GM12878 (cell line): ENCODE measurements around the gene CCS. TPM values are rescaled to one million over a fixed set of nuclear protein-coding genes. Genes with fewer than 3 reads are reported as not detected.

Experiments
- ATAC-seq: fragments of 200-7000 bp; cut with Tn5 transposase; 3 replicates; pipeline ENCODE4 v1.9.1; 2020; ENCODE audit warnings: mild to moderate bottlenecking, moderate library complexity
- BruUV-seq: library from RNA; stranded (reverse); fragments of 400-500 nt; replicated peaks from 2 replicates; lab custom pipeline; 2021; lab: Mats Ljungman, UMichigan
- CTCF ChIA-PET: fragments of 300-600 bp; sonication (Branson Sonifier 250); formaldehyde crosslinking; extraction: SDS; loops from one replicate; lab custom pipeline; 2021; ENCODE audit warnings: inconsistent platforms; lab: Yijun Ruan, JAX
- POLR2A ChIA-PET: fragments of 350-600 bp; formaldehyde crosslinking; extraction: SDS; loops from one replicate; lab custom pipeline; 2021; ENCODE audit warnings: inconsistent platforms; lab: Charles Lee
- RAD21 ChIA-PET: fragments of 300-600 bp; sonication (Branson Sonifier 250); formaldehyde crosslinking; loops from one replicate; lab custom pipeline; 2023; ENCODE audit warnings: antibody characterized with exemption; ENCODE audit not compliant: unreplicated experiment; lab: Charles Lee
- SMC1A ChIA-PET: fragments of 300-600 bp; sonication (Branson Sonifier 250); formaldehyde crosslinking; loops from one replicate; lab custom pipeline; 2023; ENCODE audit not compliant: unreplicated experiment, uncharacterized antibody; lab: Charles Lee
- DNase-seq: peaks from one replicate; pipeline ENCODE4 v3.0.0-alpha.2; 2011; ENCODE audit warnings: low read depth, low spot score
- FAIRE-seq: peaks from 3 replicates; lab custom pipeline; 2011; peaks lifted over from hg19 to GRCh38; lab: Jason Lieb, UNC
- H2AFZ ChIP-seq: 2 replicates; pipeline ENCODE4 v1.6.0; 2011; ENCODE audit warnings: low read depth, low read length, control low read depth; ENCODE audit not compliant: control insufficient read depth
- H3K27ac ChIP-seq: 2 replicates; pipeline ENCODE4 v1.5.1; 2011; ENCODE audit warnings: control low read depth; ENCODE audit not compliant: control insufficient read depth, insufficient read depth
- H3K27me3 ChIP-seq, 2 experiments: replicated peaks in 1 of 2; 2 replicates each; pipeline versions ENCODE4 v1.6.0 to v1.6.1; 2011; ENCODE audit warnings: low read length in 1 of 2; ENCODE audit not compliant: control insufficient read depth in 2 of 2, insufficient read depth in 2 of 2
- H3K36me3 ChIP-seq, 2 experiments: 2 replicates each; pipeline ENCODE4 v1.5.1; 2011; ENCODE audit warnings: low read length in 1 of 2; ENCODE audit not compliant: control insufficient read depth in 2 of 2, insufficient read depth in 2 of 2
- H3K4me1 ChIP-seq: 2 replicates; pipeline ENCODE4 v1.6.1; 2011; ENCODE audit warnings: mild to moderate bottlenecking, low read length, moderate library complexity, mixed read lengths; ENCODE audit not compliant: control insufficient read depth, insufficient read depth
- H3K4me2 ChIP-seq: 2 replicates; pipeline ENCODE4 v1.6.0; 2011; ENCODE audit warnings: control low read depth; ENCODE audit not compliant: control insufficient read depth, insufficient read depth
- H3K4me3 ChIP-seq: fragments of 200-600 bp; sonication (generic); 2 replicates; pipeline ENCODE4 v1.5.1; 2016
- H3K79me2 ChIP-seq: 2 replicates; pipeline ENCODE4 v1.6.0; 2011; ENCODE audit warnings: low read length; ENCODE audit not compliant: control insufficient read depth, insufficient read depth
- H3K9ac ChIP-seq: 2 replicates; pipeline ENCODE4 v1.8.0; 2011; ENCODE audit warnings: low read length, control low read depth, mixed read lengths; ENCODE audit not compliant: control insufficient read depth, insufficient read depth
- H3K9me3 ChIP-seq: replicated peaks from 3 replicates; pipeline ENCODE4 v1.5.1; 2011; ENCODE audit warnings: mild to moderate bottlenecking, low read length; ENCODE audit not compliant: control insufficient read depth, insufficient read depth
- H4K20me1 ChIP-seq: 2 replicates; pipeline ENCODE4 v1.6.0; 2011; ENCODE audit not compliant: control insufficient read depth, insufficient read depth
- ATF7 ChIP-seq: fragments of 450-650 bp; IDR thresholded peaks from 2 replicates; pipeline ENCODE4 v1.6.1; 2016; ENCODE audit warnings: low read depth, mild to moderate bottlenecking
- DPF2 ChIP-seq: fragments of 450-650 bp; IDR thresholded peaks from 2 replicates; pipeline ENCODE4 v1.6.1; 2017; ENCODE audit warnings: mild to moderate bottlenecking
- NKRF ChIP-seq: fragments of 450-650 bp; conservative IDR thresholded peaks from 2 replicates; pipeline ENCODE4 v1.6.1; 2017; ENCODE audit warnings: mild to moderate bottlenecking, moderate library complexity
- PBX3 ChIP-seq: IDR thresholded peaks from 2 replicates; pipeline ENCODE4 v1.6.1; 2011; ENCODE audit warnings: mild to moderate bottlenecking, low read depth, low read length, moderate library complexity; ENCODE audit not compliant: insufficient replicate concordance
- SUPT20H ChIP-seq: IDR thresholded peaks from 2 replicates; pipeline ENCODE4 v1.6.1; 2011; ENCODE audit warnings: low read depth, mild to moderate bottlenecking, low read length, moderate library complexity, borderline replicate concordance; ENCODE audit not compliant: control insufficient read depth
- TCF7 ChIP-seq: IDR thresholded peaks from 2 replicates; pipeline ENCODE4 v1.6.1; 2014; ENCODE audit warnings: antibody characterized with exemption, borderline replicate concordance
- ZBTB4 ChIP-seq: fragments of 450-650 bp; formaldehyde crosslinking; IDR thresholded peaks from 2 replicates; pipeline ENCODE4 v1.4.0; 2022; ENCODE audit warnings: mild to moderate bottlenecking, moderate library complexity
- ZBTB40 ChIP-seq: fragments of 450-650 bp; IDR thresholded peaks from 2 replicates; pipeline ENCODE4 v1.6.1; 2016; ENCODE audit warnings: mild to moderate bottlenecking, moderate library complexity, borderline replicate concordance
- WGBS: methylation state at CpG from one replicate; pipeline ENCODE4 v1.1.6; 2016; ENCODE audit warnings: low lambda C conversion rate; ENCODE audit not compliant: insufficient replicate concordance, insufficient coverage; ENCODE audit errors: missing lambda C conversion rate; 5-methylcytosine and 5-hydroxymethylcytosine counted together
- in situ Hi-C: fragments of 300-500 bp; cut with MboI; formaldehyde crosslinking; loops from 9 replicates; pipeline ENCODE4 v1.14.3; 2018; ENCODE audit warnings: mixed read lengths
- intact Hi-C: fragments of 100-400 bp; cut with micrococcal nuclease; formaldehyde crosslinking; loops from one replicate; pipeline ENCODE4 v1.14.2; 2022; ENCODE audit not compliant: unreplicated experiment
- polyA plus RNA-seq, 11 experiments: library from polyadenylated mRNA; depleted of rRNA in 4 of 11; unstranded in 6 of 11; stranded (reverse) in 5 of 11; fragments of >200 nt; fragmentation: Nextera tagmentation in 4 of 11; fragmentation: Illumina TruSeq in 1 of 11; extraction: Ambion mirVana in 4 of 11; extraction: Trizol in 1 of 11; gene quantifications; 1 replicate in 1 of 11; 2 replicates in 10 of 11; pipeline versions ENCODE4 v1.2.1 to v1.2.3, GENCODE V29; 2011 to 2016; ENCODE audit warnings: inconsistent platforms in 2 of 11, missing spikeins in 2 of 11, low read depth in 1 of 11
- total RNA-seq, 4 experiments: library from RNA; depleted of rRNA in 3 of 4; stranded (reverse); fragments of >200 nt in 3 of 4; fragmentation: Illumina TruSeq in 1 of 4; extraction: Trizol in 1 of 4; gene quantifications; 2 replicates each; pipeline versions ENCODE4 v1.2.1 to v1.2.3, GENCODE V29; 2013 to 2021

CCS gene
- total and polyA plus RNA-seq, 10 of the 15 experiments (the other 5 are each of a cell fraction or from before 2014, with no cell fraction given): 1.5 to 44.2 (median 30.6) TPM

- Histone ChIP-seq H3K36me3 (no peaks in the 10 kb centered on the region), H3K4me2 (no peak overlapping the region), H3K27ac (no peak overlapping the region), H3K9me3 (no peaks in the 10 kb centered on the region), H2AFZ (no peak overlapping the region), H3K4me1 (no peaks in the 10 kb centered on the region), H3K79me2 (no peaks in the 10 kb centered on the region), H3K4me3 (no peak overlapping the region), H3K27me3 (no peaks in the 10 kb centered on the region), H4K20me1 (no peaks in the 10 kb centered on the region), H3K9ac (no peak overlapping the region)
- no peak for FAIRE-seq
- in situ Hi-C loops (no loop called here), intact Hi-C loops (no loop called here)
- ChIA-PET RAD21 (no interaction called here), SMC1A (no interaction called here), CTCF (no interaction called here), POLR2A (no interaction called here)
- no peak for ATAC-seq
- BruUV-seq: no TSS peak
- WGBS: 48% methylated on average over 7 of the region's 7 CpGs
- no peak for TF ChIP-seq SUPT20H
- TF ChIP-seq ATF7: no peak
- no peak for TF ChIP-seq TCF7
- no peak for TF ChIP-seq ZBTB4 (CRISPR knock-in tag)
- TF ChIP-seq PBX3: no peak
- TF ChIP-seq ZBTB40: no peak
- TF ChIP-seq NKRF: no peak
- no peak for TF ChIP-seq DPF2
- DNase-seq: no peak
Measured at GRCh38 chr11:66556086-66556485, 36.9 kb upstream of the CCS start.
